HepG2 (cell line): Measurements from ENCODE around the gene UQCR10. TPM values are rescaled to one million over a fixed set of nuclear protein-coding genes. Genes with fewer than 3 reads are reported as not detected.
A peak's percentile ranks its signal among the peaks of the same experiment; 100 is the strongest.

Source experiments
- ATF2 ChIP-seq: sonication (generic); formaldehyde crosslinking; IDR thresholded peaks from 2 replicates; pipeline ENCODE4 v1.4.0; 2020; ENCODE audit warnings: missing genetic modification reagents
- HNRNPH1 ChIP-seq: fragments of 200-400 bp; formaldehyde crosslinking; optimal IDR thresholded peaks from 2 replicates; pipeline ENCODE3; 2017; ENCODE audit warnings: mild to moderate bottlenecking, low read depth, low read length
- IKZF5 ChIP-seq: IDR thresholded peaks from 2 replicates; pipeline ENCODE4 v1.6.1; 2018; ENCODE audit warnings: missing genetic modification reagents, mild to moderate bottlenecking, missing compliant biosample characterization
- KDM5B ChIP-seq: sonication (generic); formaldehyde crosslinking; IDR thresholded peaks from 2 replicates; pipeline ENCODE4 v1.4.0; 2020; ENCODE audit warnings: missing genetic modification reagents, mild to moderate bottlenecking, borderline replicate concordance
- MTF1 ChIP-seq: sonication (generic); formaldehyde crosslinking; IDR thresholded peaks from 2 replicates; pipeline ENCODE4 v1.5.0; 2020; ENCODE audit warnings: missing genetic modification reagents
- SETDB1 ChIP-seq: sonication (generic); formaldehyde crosslinking; IDR thresholded peaks from 2 replicates; pipeline ENCODE4 v1.5.1; 2020; ENCODE audit warnings: missing genetic modification reagents, mild to moderate bottlenecking, borderline replicate concordance
- SIN3B ChIP-seq: fragments of 150-350 bp; IDR thresholded peaks from 2 replicates; pipeline ENCODE4 v1.6.1; 2014; ENCODE audit warnings: low read length
- SPEN ChIP-seq: sonication (generic); formaldehyde crosslinking; IDR thresholded peaks from 2 replicates; pipeline ENCODE4 v1.5.1; 2020; ENCODE audit warnings: low read depth, mild to moderate bottlenecking, missing genetic modification reagents
- SRSF9 ChIP-seq: fragments of 200-400 bp; formaldehyde crosslinking; IDR thresholded peaks from 2 replicates; pipeline ENCODE4 v1.6.1; 2018; ENCODE audit warnings: borderline replicate concordance, mild to moderate bottlenecking, low read depth, low read length; ENCODE audit not compliant: insufficient read depth, poor library complexity, severe bottlenecking
- TEF ChIP-seq: sonication (generic); formaldehyde crosslinking; IDR thresholded peaks from 2 replicates; pipeline ENCODE4 v1.5.0; 2020; ENCODE audit warnings: missing genetic modification reagents
- ZBTB49 ChIP-seq: sonication (generic); formaldehyde crosslinking; IDR thresholded peaks from 2 replicates; pipeline ENCODE4 v1.4.0; 2020; ENCODE audit warnings: missing genetic modification reagents, borderline replicate concordance
- ZFP82 ChIP-seq: sonication (generic); formaldehyde crosslinking; IDR thresholded peaks from 2 replicates; pipeline ENCODE4 v1.5.1; 2020; ENCODE audit warnings: mild to moderate bottlenecking, missing genetic modification reagents, borderline replicate concordance
- ZFY ChIP-seq: sonication (generic); formaldehyde crosslinking; IDR thresholded peaks from 2 replicates; pipeline ENCODE4 v1.4.0; 2020; ENCODE audit warnings: missing genetic modification reagents
- ZKSCAN5 ChIP-seq: sonication (generic); formaldehyde crosslinking; IDR thresholded peaks from 2 replicates; pipeline ENCODE4 v1.5.1; 2020; ENCODE audit warnings: mild to moderate bottlenecking, missing genetic modification reagents
- ZNF235 ChIP-seq: sonication (generic); formaldehyde crosslinking; IDR thresholded peaks from 2 replicates; pipeline ENCODE4 v1.8.1; 2023; ENCODE audit warnings: mild to moderate bottlenecking, missing genetic modification reagents, borderline replicate concordance
- ZNF276 ChIP-seq: sonication (generic); formaldehyde crosslinking; IDR thresholded peaks from 2 replicates; pipeline ENCODE4 v1.4.0; 2020; ENCODE audit warnings: mild to moderate bottlenecking, low read depth, missing genetic modification reagents
- ZNF782 ChIP-seq: sonication (generic); formaldehyde crosslinking; IDR thresholded peaks from 2 replicates; pipeline ENCODE4 v1.4.0; 2020; ENCODE audit warnings: missing genetic modification reagents, mild to moderate bottlenecking, borderline replicate concordance
- polyA plus RNA-seq, 8 experiments: library from polyadenylated mRNA; depleted of rRNA in 3 of 8; stranded (reverse) in 7 of 8; unstranded in 1 of 8; fragments of >200 nt; fragmentation: Illumina TruSeq in 4 of 8; extraction: Trizol in 4 of 8; gene quantifications; 2 replicates each; pipeline versions ENCODE4 v1.2.1 to v1.2.3, GENCODE V29; 2011 to 2016; ENCODE audit warnings: low read depth in 4 of 8, missing spikeins in 1 of 8, mixed read lengths in 1 of 8; ENCODE audit not compliant: insufficient read depth in 1 of 8
- total RNA-seq, 5 experiments: library from RNA; depleted of rRNA; stranded (reverse); fragments of >200 nt; fragmentation: Illumina TruSeq; extraction: Trizol; gene quantifications; 2 replicates each; pipeline ENCODE4 v1.2.3, GENCODE V29; 2016; ENCODE audit warnings: low read depth in 1 of 5
- TF ChIP-seq, protein P1 (sequence below): IDR thresholded peaks from 2 replicates; pipeline ENCODE4 v1.6.1; 2016; ENCODE audit warnings: mild to moderate bottlenecking
- TF ChIP-seq, protein P2 (sequence below): IDR thresholded peaks from 2 replicates; pipeline ENCODE4 v1.6.1; 2016; ENCODE audit warnings: low read depth, control low read depth

UQCR10 gene
- total and polyA plus RNA-seq, 2 of the 13 experiments (the other 11 are each of a cell fraction or from before 2014, with no cell fraction given) = 225 to 232 TPM

DNA sequence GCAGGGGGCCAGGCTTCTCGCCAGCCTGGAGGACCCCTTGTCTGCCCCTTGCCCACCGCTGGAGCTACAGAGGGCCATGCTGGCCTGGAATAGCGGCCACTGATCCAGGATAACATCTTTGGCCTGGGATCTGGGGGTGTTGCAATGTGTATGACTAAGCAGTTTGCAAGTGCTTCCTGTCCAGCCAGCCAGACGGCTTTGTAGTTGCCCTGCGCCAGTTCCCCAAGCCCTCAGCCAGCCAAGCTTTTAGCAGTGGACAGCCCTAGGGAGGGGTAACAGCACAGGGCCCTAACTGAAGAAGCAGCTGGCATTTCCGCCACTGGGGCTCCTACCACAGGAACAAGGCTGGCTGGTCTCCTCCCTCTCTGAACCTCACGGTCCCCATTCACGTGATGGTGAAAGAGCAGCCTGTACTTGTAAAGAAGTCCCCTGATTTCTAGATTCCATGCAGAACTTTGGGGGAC lies 32.1 kb downstream of the UQCR10 start (continued):
- TF ChIP-seq, protein P1, sequence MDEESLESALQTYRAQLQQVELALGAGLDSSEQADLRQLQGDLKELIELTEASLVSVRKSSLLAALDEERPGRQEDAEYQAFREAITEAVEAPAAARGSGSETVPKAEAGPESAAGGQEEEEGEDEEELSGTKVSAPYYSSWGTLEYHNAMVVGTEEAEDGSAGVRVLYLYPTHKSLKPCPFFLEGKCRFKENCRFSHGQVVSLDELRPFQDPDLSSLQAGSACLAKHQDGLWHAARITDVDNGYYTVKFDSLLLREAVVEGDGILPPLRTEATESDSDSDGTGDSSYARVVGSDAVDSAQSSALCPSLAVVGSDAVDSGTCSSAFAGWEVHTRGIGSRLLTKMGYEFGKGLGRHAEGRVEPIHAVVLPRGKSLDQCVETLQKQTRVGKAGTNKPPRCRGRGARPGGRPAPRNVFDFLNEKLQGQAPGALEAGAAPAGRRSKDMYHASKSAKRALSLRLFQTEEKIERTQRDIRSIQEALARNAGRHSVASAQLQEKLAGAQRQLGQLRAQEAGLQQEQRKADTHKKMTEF = peak; percentile 90
- no peak for TF ChIP-seq ZFP82 (CRISPR knock-in tag)
- peak; percentile 62 for TF ChIP-seq SPEN (CRISPR knock-in tag)
- TF ChIP-seq ZBTB49 = no peak
- no peak for TF ChIP-seq ZKSCAN5
- no peak for TF ChIP-seq TEF
- no peak for TF ChIP-seq SRSF9
- TF ChIP-seq SETDB1 = no peak
- no peak for TF ChIP-seq MTF1 (CRISPR knock-in tag)
- no peak for TF ChIP-seq ZNF235 (CRISPR knock-in tag)
- 0 out of 2 replicates have a peak, but pooled peaks have one; percentile 48 for TF ChIP-seq KDM5B
- TF ChIP-seq ATF2 (CRISPR knock-in tag) = peak; percentile 30; the same call in 1 of the 2 replicates
- TF ChIP-seq SIN3B = no peak
- TF ChIP-seq ZFY (CRISPR knock-in tag) = peak; percentile 57; the same call in 1 of the 2 replicates
- peak; percentile 54 for TF ChIP-seq IKZF5 (CRISPR knock-in tag)
- no peak for TF ChIP-seq HNRNPH1
- TF ChIP-seq, protein P2, sequence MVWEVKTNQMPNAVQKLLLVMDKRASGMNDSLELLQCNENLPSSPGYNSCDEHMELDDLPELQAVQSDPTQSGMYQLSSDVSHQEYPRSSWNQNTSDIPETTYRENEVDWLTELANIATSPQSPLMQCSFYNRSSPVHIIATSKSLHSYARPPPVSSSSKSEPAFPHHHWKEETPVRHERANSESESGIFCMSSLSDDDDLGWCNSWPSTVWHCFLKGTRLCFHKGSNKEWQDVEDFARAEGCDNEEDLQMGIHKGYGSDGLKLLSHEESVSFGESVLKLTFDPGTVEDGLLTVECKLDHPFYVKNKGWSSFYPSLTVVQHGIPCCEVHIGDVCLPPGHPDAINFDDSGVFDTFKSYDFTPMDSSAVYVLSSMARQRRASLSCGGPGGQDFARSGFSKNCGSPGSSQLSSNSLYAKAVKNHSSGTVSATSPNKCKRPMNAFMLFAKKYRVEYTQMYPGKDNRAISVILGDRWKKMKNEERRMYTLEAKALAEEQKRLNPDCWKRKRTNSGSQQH (CRISPR knock-in tag) = no peak
- TF ChIP-seq ZNF276 (CRISPR knock-in tag) = no peak
- no peak for TF ChIP-seq ZNF782
